MCF 10A (cell line): Measurements from ENCODE around the gene WFDC5. TPM values are rescaled to one million over a fixed set of nuclear protein-coding genes. Genes with fewer than 3 reads are reported as not detected.
"Not testable (repeated sequence)": the region's sequence is repeated elsewhere in the genome, so short reads cannot be mapped to it uniquely, and the experiment has no call there.

Source experiments
- BruUV-seq: library from RNA; stranded (reverse); fragments of 400-500 nt; replicated peaks from 2 replicates; lab custom pipeline; 2021; lab: Mats Ljungman, UMichigan
- CTCF ChIA-PET: fragments of 300-600 bp; sonication (Branson Sonifier 250); formaldehyde crosslinking; extraction: SDS; loops from one replicate; lab custom pipeline; 2021; ENCODE audit warnings: antibody characterized with exemption, inconsistent platforms; lab: Yijun Ruan, JAX
- POLR2A ChIA-PET: fragments of 300-600, 350-650 bp; sonication (Branson Sonifier 250); formaldehyde crosslinking; extraction: SDS; loops from one replicate; lab custom pipeline; 2020; ENCODE audit warnings: antibody characterized with exemption, inconsistent platforms; lab: Yijun Ruan, JAX
- DNase-seq: peaks from one replicate; pipeline ENCODE4 v3.0.0-alpha.2; 2018; ENCODE audit not compliant: unreplicated experiment
- H3K27ac Mint-ChIP-seq: one replicate; pipeline ENCODE4 v1.8.0; 2022; ENCODE audit warnings: mild to moderate bottlenecking, low read depth, mixed read lengths; ENCODE audit not compliant: unreplicated experiment
- H3K27me3 Mint-ChIP-seq: one replicate; pipeline ENCODE4 v1.8.0; 2022; ENCODE audit warnings: mixed read lengths; ENCODE audit not compliant: insufficient read depth, unreplicated experiment
- H3K36me3 Mint-ChIP-seq: one replicate; pipeline ENCODE4 v1.8.0; 2022; ENCODE audit warnings: mild to moderate bottlenecking, moderate library complexity, mixed read lengths; ENCODE audit not compliant: insufficient read depth, unreplicated experiment
- H3K4me1 Mint-ChIP-seq: one replicate; pipeline ENCODE4 v1.8.0; 2022; ENCODE audit warnings: mixed read lengths; ENCODE audit not compliant: insufficient read depth, unreplicated experiment
- H3K4me3 Mint-ChIP-seq: one replicate; pipeline ENCODE4 v1.8.0; 2022; ENCODE audit warnings: mild to moderate bottlenecking, moderate library complexity, mixed read lengths; ENCODE audit not compliant: unreplicated experiment
- H3K9me3 Mint-ChIP-seq: one replicate; pipeline ENCODE4 v1.8.0; 2022; ENCODE audit warnings: mixed read lengths; ENCODE audit not compliant: unreplicated experiment
- CTCF ChIP-seq: fragments of 200-600 bp; IDR thresholded peaks from one replicate; pipeline ENCODE4 v1.8.0; 2022; ENCODE audit warnings: antibody characterized with exemption, mild to moderate bottlenecking; ENCODE audit not compliant: unreplicated experiment
- intact Hi-C: fragments of 100-400 bp; cut with micrococcal nuclease; formaldehyde crosslinking; loops from 2 replicates; pipeline ENCODE4 v1.14.1; 2022
- total RNA-seq: library from RNA; stranded (reverse); gene quantifications from 2 replicates; pipeline ENCODE4 v1.2.3, GENCODE V29; 2022

The WFDC5 gene
- total RNA-seq, 1 experiment from 2014 or later: not detected

DNA sequence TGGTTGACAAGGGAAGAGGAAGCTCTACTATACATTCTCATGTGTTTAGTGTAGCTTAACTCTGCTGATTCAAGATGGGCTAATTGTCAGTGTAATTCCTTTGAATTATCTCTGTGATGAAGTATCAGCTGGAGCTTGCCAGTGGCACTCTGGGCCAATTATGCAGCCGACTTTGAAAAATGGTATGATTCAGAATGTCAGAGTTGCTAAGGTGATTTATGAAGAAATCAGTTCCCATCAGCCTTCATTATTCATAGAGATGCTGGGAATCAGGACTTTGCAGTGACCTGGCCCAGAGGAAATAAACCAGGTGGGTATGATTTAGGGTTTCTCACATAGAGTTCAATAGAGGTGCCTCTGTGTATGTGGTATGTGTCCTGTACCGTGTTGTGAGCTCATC is 47.4 kb downstream of the WFDC5 start:
- H3K4me3 Mint-ChIP-seq: no peak overlapping the region
- POLR2A ChIA-PET: interaction anchor here (0.5 to 1.7 kb wide), 9 partner anchors 9 to 187 kb away, joined by 3 to 6 read pairs (median 4); partner anchors contain the start of gene SLPI
- intact Hi-C loops: no loop called here
- no peaks in the 10 kb centered on the region for H3K27me3 Mint-ChIP-seq
- peaks cover 24% of the 10 kb centered on the region for H3K36me3 Mint-ChIP-seq
- peak overlapping the region; percentile 27 for H3K27ac Mint-ChIP-seq
- H3K9me3 Mint-ChIP-seq: no peaks in the 10 kb centered on the region
- CTCF ChIA-PET: interaction anchor here (0.6 to 2.1 kb wide), 9 partner anchors 24 to 295 kb away, joined by 3 to 20 read pairs (median 4); partner anchors contain the start of gene SYS1
- peak; percentile 49 for DNase-seq
- H3K4me1 Mint-ChIP-seq: peaks cover 38% of the 10 kb centered on the region
- TF ChIP-seq CTCF: no peak
- no TSS peak for BruUV-seq

GRCh38 chr20:45067087-45067486 is 47.9 kb downstream of the WFDC5 start:
- BruUV-seq: no TSS peak
- H3K27me3 Mint-ChIP-seq: no peaks in the 10 kb centered on the region
- intact Hi-C loops: no loop called here
- POLR2A ChIA-PET: interaction anchor here (0.8 to 1.7 kb wide), 9 partner anchors 9 to 224 kb away, joined by 3 to 6 read pairs (median 4); partner anchors contain the start of gene SLPI
- DNase-seq: no peak
- no peaks in the 10 kb centered on the region for H3K9me3 Mint-ChIP-seq
- peak overlapping the region; percentile 27 for H3K27ac Mint-ChIP-seq
- H3K36me3 Mint-ChIP-seq: peaks cover 24% of the 10 kb centered on the region
- CTCF ChIA-PET: interaction anchor here (0.6 to 2.1 kb wide), 7 partner anchors 23 to 296 kb away, joined by 3 to 20 read pairs (median 4); partner anchors contain the start of gene SYS1
- H3K4me1 Mint-ChIP-seq: peaks cover 38% of the 10 kb centered on the region
- TF ChIP-seq CTCF: no peak
- H3K4me3 Mint-ChIP-seq: no peak overlapping the region

GRCh38 chr20:45066372-45066771 is 48.6 kb downstream of the WFDC5 start:
- no peak for DNase-seq
- CTCF ChIA-PET: interaction anchor here (1.2 to 2.1 kb wide), 4 partner anchors 22 to 228 kb away, joined by 5 to 20 read pairs (median 10); no protein-coding TSS in a partner anchor
- POLR2A ChIA-PET: interaction anchor here (0.6 to 1.7 kb wide), 8 partner anchors 8 to 228 kb away, joined by 3 to 4 read pairs (median 3); no protein-coding TSS in a partner anchor
- peaks cover 36% of the 10 kb centered on the region for H3K4me1 Mint-ChIP-seq
- BruUV-seq: no TSS peak
- H3K9me3 Mint-ChIP-seq: no peaks in the 10 kb centered on the region
- TF ChIP-seq CTCF: no peak
- intact Hi-C loops: no loop called here
- H3K4me3 Mint-ChIP-seq: no peak overlapping the region
- no peak overlapping the region for H3K27ac Mint-ChIP-seq
- H3K36me3 Mint-ChIP-seq: peaks cover 24% of the 10 kb centered on the region
- H3K27me3 Mint-ChIP-seq: no peaks in the 10 kb centered on the region

- Mint-ChIP-seq H3K36me3 (peaks cover 18% of the 10 kb centered on the region), H3K4me3 (no peak overlapping the region), H3K9me3 (no peaks in the 10 kb centered on the region), H3K27ac (peak overlapping the region; percentile 42), H3K4me1 (peaks cover 36% of the 10 kb centered on the region), H3K27me3 (no peaks in the 10 kb centered on the region)
- intact Hi-C loops: no loop called here
- CTCF ChIA-PET: interaction anchor here (1.1 to 1.6 kb wide), 4 partner anchors 15 to 229 kb away, joined by 4 to 6 read pairs (median 6); no protein-coding TSS in a partner anchor
- BruUV-seq: no TSS peak
- DNase-seq: no peak
- POLR2A ChIA-PET: interaction anchor here (0.6 to 3.0 kb wide), 6 partner anchors 9 to 284 kb away, joined by 3 to 9 read pairs (median 3); partner anchors contain the start of gene SDC4
- TF ChIP-seq CTCF: no peak
Measured at GRCh38 chr20:45064812-45065211, 50.2 kb downstream of the WFDC5 start.

DNA sequence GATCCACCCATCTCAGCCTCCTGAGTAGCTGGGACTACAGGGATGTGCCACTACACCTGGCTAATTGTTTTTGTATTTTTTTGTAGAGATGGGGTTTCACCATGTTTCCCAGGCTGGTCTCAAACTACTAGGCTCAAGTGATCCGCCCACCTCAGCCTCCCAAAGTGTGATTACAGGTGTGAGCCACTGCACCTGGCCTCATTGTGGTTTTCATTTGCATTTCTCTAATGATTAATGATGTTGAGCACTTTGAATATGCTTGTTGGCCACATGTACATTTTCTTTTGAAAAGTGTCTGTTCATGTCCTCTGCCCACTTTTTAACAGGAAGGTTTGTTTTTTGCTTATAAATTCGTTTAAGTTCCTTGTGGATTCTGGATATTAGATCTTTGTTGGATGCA is 51.9 kb downstream of the WFDC5 start:
- H3K9me3 Mint-ChIP-seq, intact Hi-C loops, BruUV-seq, H3K27me3 Mint-ChIP-seq, H3K4me3 Mint-ChIP-seq, H3K27ac Mint-ChIP-seq, DNase-seq, H3K36me3 Mint-ChIP-seq: not testable (repeated sequence)
- ChIA-PET POLR2A (interaction anchor here (1.0 to 4.3 kb wide), 3 partner anchors 9 to 42 kb away, joined by 3 to 39 read pairs (median 9); no protein-coding TSS in a partner anchor), CTCF (interaction anchor here (1.2 to 1.6 kb wide), 6 partner anchors 9 to 227 kb away, joined by 3 to 8 read pairs (median 5); no protein-coding TSS in a partner anchor)
- H3K4me1 Mint-ChIP-seq: peaks cover 47% of the 10 kb centered on the region
